T-cell (primary cell): ENCODE data around the gene BDP1. TPM values are rescaled to one million over a fixed set of nuclear protein-coding genes. Genes with fewer than 3 reads are reported as not detected.

Experiments used
- ATAC-seq, 4 experiments: fragments of 200-7000 bp in 3 of 4; fragments of 150-1000 bp in 1 of 4; cut with Tn5 transposase; replicated peaks in 1 of 4; 1 replicate in 3 of 4; 2 replicates in 1 of 4; pipeline ENCODE4 v1.10.0; 2021; ENCODE audit warnings: moderate library complexity in 3 of 4, mild to moderate bottlenecking in 2 of 4, moderate number of reproducible peaks in 1 of 4
- CTCF ChIA-PET, 2 donors: fragments of 300-600 bp; sonication (Branson Sonifier 250); formaldehyde crosslinking; loops; one replicate each; lab custom pipeline; 2022; ENCODE audit warnings: antibody characterized with exemption in 2 of 2; lab: Charles Lee
- POLR2A ChIA-PET, 2 donors: fragments of 300-600 bp; sonication (Branson Sonifier 250); formaldehyde crosslinking; loops; one replicate each; lab custom pipeline; 2022; ENCODE audit warnings: antibody characterized with exemption in 2 of 2; lab: Charles Lee
- DNase-seq, 35 experiments: peaks; one replicate each; pipeline versions ENCODE4 v3.0.0 to v3.0.0-alpha.2; 2013 to 2023
- H3K27ac ChIP-seq: one replicate; pipeline ENCODE4 v1.5.1; 2013; ENCODE audit warnings: low read length
- H3K27me3 ChIP-seq, 2 experiments: replicated peaks in 1 of 2; 1 replicate in 1 of 2; 2 replicates in 1 of 2; pipeline versions ENCODE4 v1.6.1 to v1.7.0; 2013; ENCODE audit warnings: low read length in 1 of 2, mixed read lengths in 1 of 2; ENCODE audit not compliant: control insufficient read depth in 2 of 2, insufficient read depth in 2 of 2; ENCODE audit errors: extremely low read depth in 1 of 2
- H3K36me3 ChIP-seq, 2 donors: 1 replicate in 1 of 2; 2 replicates in 1 of 2; pipeline versions ENCODE4 v1.6.1 to v1.7.0; 2013; ENCODE audit warnings: low read length in 1 of 2; ENCODE audit not compliant: control insufficient read depth in 2 of 2, insufficient read depth in 1 of 2; ENCODE audit errors: extremely low read depth in 1 of 2
- H3K4me1 ChIP-seq, 2 experiments: 1 replicate in 1 of 2; 2 replicates in 1 of 2; pipeline versions ENCODE4 v1.6.1 to v1.7.0; 2013; ENCODE audit warnings: low read length in 2 of 2, mixed read lengths in 1 of 2; ENCODE audit not compliant: insufficient read depth in 2 of 2, control insufficient read depth in 1 of 2; ENCODE audit errors: extremely low read depth in 1 of 2
- H3K4me3 ChIP-seq, 2 donors: 1 replicate in 1 of 2; 2 replicates in 1 of 2; pipeline versions ENCODE4 v1.5.1 to v1.7.0; 2013; ENCODE audit warnings: mild to moderate bottlenecking in 2 of 2, low read length in 1 of 2, moderate library complexity in 1 of 2; ENCODE audit not compliant: control insufficient read depth in 1 of 2; ENCODE audit errors: extremely low read depth in 1 of 2
- H3K9me3 ChIP-seq: 2 replicates; pipeline ENCODE4 v1.7.0; 2013
- H3K27ac Mint-ChIP-seq, 2 donors: one replicate each; pipeline ENCODE4 v1.8.0; 2020 to 2021; ENCODE audit warnings: mild to moderate bottlenecking in 2 of 2, mixed read lengths in 2 of 2
- H3K27me3 Mint-ChIP-seq, 2 donors: one replicate each; pipeline ENCODE4 v1.8.0; 2021 to 2022; ENCODE audit warnings: mixed read lengths in 2 of 2
- H3K36me3 Mint-ChIP-seq: one replicate; pipeline ENCODE4 v1.8.0; 2021; ENCODE audit warnings: mixed read lengths
- H3K4me1 Mint-ChIP-seq, 3 donors: one replicate each; pipeline ENCODE4 v1.8.0; 2020 to 2022; ENCODE audit warnings: mixed read lengths in 3 of 3, mild to moderate bottlenecking in 1 of 3
- H3K4me3 Mint-ChIP-seq, 3 donors: one replicate each; pipeline ENCODE4 v1.8.0; 2020 to 2022; ENCODE audit warnings: mild to moderate bottlenecking in 3 of 3, mixed read lengths in 3 of 3, moderate library complexity in 3 of 3
- H3K9me3 Mint-ChIP-seq, 3 donors: one replicate each; pipeline ENCODE4 v1.8.0; 2020 to 2022; ENCODE audit warnings: mixed read lengths in 3 of 3
- WGBS: methylation state at CpG from one replicate; pipeline ENCODE4 v1.1.5; 2013; ENCODE audit warnings: missing lambda C conversion rate; ENCODE audit not compliant: insufficient coverage; 5-methylcytosine and 5-hydroxymethylcytosine counted together
- total RNA-seq, 35 experiments: library from RNA in 6 of 35; stranded (reverse) in 6 of 35; fragments of 120-200 nt in 1 of 35; gene quantifications; one replicate each; pipeline versions ENCODE4 v1.2.1 to v1.2.4 and lab custom pipeline; 2013 to 2026

Gene BDP1
- total RNA-seq, 5 donors from 2014 or later (not counting 1 experiment from before 2014, with no cell fraction given) = 34.0 to 43.9 (median 40.6) TPM

DNA sequence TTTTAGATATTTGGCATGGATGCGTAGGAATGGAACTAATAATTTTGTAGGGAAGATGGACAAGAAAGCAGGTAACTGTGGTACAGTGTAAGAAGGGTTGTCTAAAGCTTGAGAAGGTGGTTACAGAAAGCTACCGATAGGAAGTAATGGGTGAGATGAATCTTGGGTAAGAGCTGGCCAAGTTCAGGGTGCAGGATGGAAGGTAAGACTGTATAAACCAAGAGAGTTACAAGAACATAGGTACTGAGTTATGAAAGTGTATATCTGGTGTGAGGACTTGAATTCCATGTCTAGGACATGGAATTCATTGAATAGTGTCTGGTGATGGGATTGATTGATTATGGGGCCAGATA lies 133.1 kb downstream of the BDP1 start:
- DNase-seq (no peak), ATAC-seq (no peak)
- Histone ChIP-seq H3K27ac (no peak overlapping the region), H3K36me3 (no peaks in the 10 kb centered on the region), H3K27me3 (no peaks in the 10 kb centered on the region), H3K4me1 (peaks cover 10 to 32% of the 10 kb centered on the region in 2 experiments), H3K4me3 (no peak overlapping the region), H3K9me3 (no peaks in the 10 kb centered on the region)
- 63% methylated on average over 2 of the region's 2 CpGs for WGBS
- POLR2A ChIA-PET = interaction anchor here in 1 of 2 donors (0.5 kb wide), 1 partner anchor 70 kb away, joined by 5 read pairs; no protein-coding TSS in a partner anchor
- Mint-ChIP-seq H3K9me3 (no peaks in the 10 kb centered on the region), H3K27me3 (no peaks in the 10 kb centered on the region), H3K4me3 (peak overlapping the region; percentile 58 to 96 (median 84)), H3K27ac (peak overlapping the region; percentile 1 to 10), H3K4me1 (peaks cover 36 to 45% (median 45%) of the 10 kb centered on the region in 3 donors), H3K36me3 (peaks cover 9% of the 10 kb centered on the region)
- CTCF ChIA-PET = interaction anchor here (0.7 to 2.7 kb wide), 2 partner anchors 12 to 197 kb away, joined by 4 to 32 read pairs; no protein-coding TSS in a partner anchor

DNA sequence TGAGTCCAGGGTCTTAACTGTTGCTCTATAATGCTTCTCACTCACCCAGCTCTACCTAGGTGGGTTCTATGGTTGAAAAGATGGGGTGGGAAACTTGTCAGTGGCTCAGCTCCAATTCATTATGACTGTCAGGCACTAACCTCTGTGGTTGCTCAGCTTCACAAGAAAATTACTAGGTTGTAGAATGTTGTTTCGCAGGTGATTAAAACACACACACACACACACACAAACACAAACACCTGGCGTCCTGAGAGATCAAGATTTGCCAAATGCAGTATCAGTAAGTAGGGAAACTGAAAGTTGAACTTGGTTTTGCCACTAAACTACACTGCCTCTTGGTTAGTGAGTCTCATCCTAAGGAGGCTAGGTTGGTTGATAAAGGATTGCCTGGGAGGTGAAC lies 134.5 kb downstream of the BDP1 start:
- Mint-ChIP-seq H3K27ac (no peak overlapping the region), H3K27me3 (no peaks in the 10 kb centered on the region), H3K4me1 (peaks cover 36 to 45% (median 45%) of the 10 kb centered on the region in 3 donors), H3K9me3 (no peaks in the 10 kb centered on the region), H3K36me3 (peaks cover 18% of the 10 kb centered on the region), H3K4me3 (peak overlapping the region in 1 of 3 donors; percentile 84)
- no peak overlapping the region for H3K4me3 ChIP-seq
- H3K27me3 ChIP-seq = no peaks in the 10 kb centered on the region
- peaks cover 10 to 32% of the 10 kb centered on the region in 2 experiments for H3K4me1 ChIP-seq
- H3K36me3 ChIP-seq = peaks cover 7 to 8% of the 10 kb centered on the region in 2 donors
- no peak for DNase-seq
- WGBS = no CpG with 5 or more reads among the region's 2 CpGs
- ChIA-PET POLR2A (no interaction called here), CTCF (interaction anchor here (0.8 to 1.1 kb wide), 2 partner anchors 11 kb away, joined by 4 to 6 read pairs; no protein-coding TSS in a partner anchor)
- H3K9me3 ChIP-seq = no peaks in the 10 kb centered on the region
- ATAC-seq = no peak
- no peak overlapping the region for H3K27ac ChIP-seq

DNA sequence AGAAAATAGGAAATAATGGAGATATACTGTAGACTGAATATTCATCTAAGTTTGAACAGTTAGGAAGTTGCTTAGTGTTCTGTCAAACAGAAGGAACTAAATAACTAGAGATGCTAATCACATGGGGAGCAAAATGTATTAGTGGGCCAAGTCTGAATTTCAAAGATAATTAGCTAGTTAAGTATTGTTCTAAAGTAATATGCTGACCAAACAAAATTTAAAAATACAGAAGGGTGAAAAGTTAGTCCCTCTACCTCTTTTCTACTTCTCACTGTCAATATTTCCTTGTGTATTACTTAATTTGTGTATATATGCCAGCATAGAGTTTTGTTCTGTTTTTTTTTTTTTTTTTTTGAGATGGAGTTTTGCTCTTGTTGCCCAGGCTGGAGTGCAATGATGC lies 135.6 kb downstream of the BDP1 start:
- Mint-ChIP-seq H3K4me1 (peaks cover 36 to 45% (median 45%) of the 10 kb centered on the region in 3 donors), H3K27ac (no peak overlapping the region), H3K36me3 (peaks cover 24% of the 10 kb centered on the region), H3K4me3 (no peak overlapping the region), H3K27me3 (no peaks in the 10 kb centered on the region), H3K9me3 (no peaks in the 10 kb centered on the region)
- POLR2A ChIA-PET = interaction anchor here in 1 of 2 donors (0.5 to 0.7 kb wide), 4 partner anchors 9 to 711 kb away, joined by 3 to 8 read pairs (median 3); no protein-coding TSS in a partner anchor
- Histone ChIP-seq H3K36me3 (peaks cover 7 to 10% of the 10 kb centered on the region in 2 donors), H3K27ac (no peak overlapping the region), H3K4me1 (peaks cover 10 to 31% of the 10 kb centered on the region in 2 experiments), H3K27me3 (no peaks in the 10 kb centered on the region), H3K4me3 (no peak overlapping the region), H3K9me3 (no peaks in the 10 kb centered on the region)
- ATAC-seq (no peak), DNase-seq (no peak)
- CTCF ChIA-PET = interaction anchor here in 1 of 2 donors (2.1 kb wide), 1 partner anchor 10 kb away, joined by 9 read pairs; no protein-coding TSS in a partner anchor

DNA sequence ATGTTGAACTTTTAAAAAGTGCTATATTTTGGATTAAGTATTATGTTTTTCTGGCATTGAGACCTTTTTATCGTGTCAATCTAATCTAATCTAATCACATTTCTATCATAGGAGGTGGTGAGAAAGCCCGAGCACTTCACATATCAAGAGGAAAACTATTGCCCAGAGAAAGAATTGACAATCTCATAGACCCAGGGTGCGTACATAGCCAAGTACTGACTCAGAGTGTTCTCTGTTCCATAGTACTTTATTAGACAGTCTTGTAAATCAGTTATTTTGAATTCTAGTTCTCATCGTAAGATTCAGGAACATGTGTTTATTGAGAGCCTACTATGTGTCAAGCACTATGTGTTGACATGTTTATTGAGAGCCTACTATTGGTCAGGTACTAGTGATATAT lies 140.7 kb downstream of the BDP1 start:
- peaks cover 9 to 18% (median 17%) of the 10 kb centered on the region in 3 donors for H3K4me1 Mint-ChIP-seq
- H3K27me3 Mint-ChIP-seq = no peaks in the 10 kb centered on the region
- Histone ChIP-seq H3K27me3 (no peaks in the 10 kb centered on the region), H3K9me3 (no peaks in the 10 kb centered on the region), H3K4me3 (no peak overlapping the region), H3K36me3 (peaks cover 18 to 52% of the 10 kb centered on the region in 2 donors), H3K4me1 (peaks cover 0 to 10% of the 10 kb centered on the region in 2 experiments), H3K27ac (no peak overlapping the region)
- CTCF ChIA-PET = interaction anchor here in 1 of 2 donors (1.1 kb wide), 1 partner anchor 9 kb away, joined by 4 read pairs; the partner anchor contains the start of gene MCCC2
- DNase-seq (no peak), ATAC-seq (no peak)
- no peak overlapping the region for H3K27ac Mint-ChIP-seq
- H3K9me3 Mint-ChIP-seq = no peaks in the 10 kb centered on the region
- peaks cover 49% of the 10 kb centered on the region for H3K36me3 Mint-ChIP-seq
- H3K4me3 Mint-ChIP-seq = no peak overlapping the region
- WGBS = no CpG with 5 or more reads among the region's 4 CpGs
- POLR2A ChIA-PET = no interaction called here

DNA sequence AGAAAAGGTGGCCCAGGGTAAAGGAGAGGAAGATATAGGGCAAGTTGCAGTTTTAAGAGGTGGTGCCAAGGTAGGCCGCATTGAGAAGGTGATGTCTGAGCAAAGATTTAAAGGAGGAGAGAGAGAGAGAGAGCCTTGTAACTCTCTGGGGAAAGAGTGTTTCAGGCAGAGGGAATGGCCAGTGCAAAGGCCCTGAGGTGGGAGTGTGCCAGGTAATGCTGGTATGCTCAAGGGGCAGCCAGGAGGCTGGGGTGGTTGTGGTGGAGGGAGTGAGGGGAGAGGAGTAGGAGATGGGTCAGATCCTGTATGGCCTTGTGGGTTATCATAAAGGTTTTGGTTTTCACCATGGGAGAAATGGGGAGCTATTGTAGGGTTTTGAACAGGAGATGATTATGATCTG lies 141.6 kb downstream of the BDP1 start:
- ATAC-seq (no peak), DNase-seq (no peak)
- Histone ChIP-seq H3K4me3 (no peak overlapping the region), H3K27me3 (no peaks in the 10 kb centered on the region), H3K9me3 (no peaks in the 10 kb centered on the region), H3K36me3 (peaks cover 18 to 54% of the 10 kb centered on the region in 2 donors), H3K4me1 (peaks cover 0 to 16% of the 10 kb centered on the region in 2 experiments), H3K27ac (no peak overlapping the region)
- Mint-ChIP-seq H3K4me3 (no peak overlapping the region), H3K27ac (peak overlapping the region; percentile 24 to 66), H3K4me1 (peaks cover 15 to 26% (median 24%) of the 10 kb centered on the region in 3 donors), H3K36me3 (peaks cover 49% of the 10 kb centered on the region), H3K9me3 (no peaks in the 10 kb centered on the region), H3K27me3 (no peaks in the 10 kb centered on the region)
- ChIA-PET CTCF (interaction anchor here in 1 of 2 donors (0.6 kb wide), 1 partner anchor 22 kb away, joined by 10 read pairs; no protein-coding TSS in a partner anchor), POLR2A (interaction anchor here in 1 of 2 donors (1.0 kb wide), 1 partner anchor 10 kb away, joined by 4 read pairs; the partner anchor contains the start of gene MCCC2)
- 93% methylated on average over 1 of the region's 1 CpG for WGBS

DNA sequence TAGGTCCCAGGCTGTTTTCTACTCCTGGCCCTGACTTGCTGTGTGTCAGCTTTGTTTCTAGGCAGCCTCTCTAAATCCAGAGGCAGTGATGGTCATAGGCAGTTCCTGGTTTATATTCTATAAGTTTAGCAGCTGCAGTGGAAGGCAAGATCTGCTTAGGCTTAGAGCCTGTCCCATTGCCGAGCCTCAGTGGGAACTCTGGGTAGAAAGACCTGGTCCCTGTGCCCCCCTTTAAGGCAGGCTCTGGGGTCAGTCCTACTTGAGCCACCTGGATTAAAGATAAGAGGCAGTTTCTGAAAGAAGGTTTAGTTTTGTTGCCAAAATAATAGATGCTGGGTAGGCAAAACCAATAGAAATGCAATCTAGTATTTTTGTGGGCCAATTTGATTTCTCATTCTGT lies 145.3 kb downstream of the BDP1 start:
- 89% methylated on average over 1 of the region's 1 CpG for WGBS
- Histone ChIP-seq H3K27ac (peak overlapping the region; percentile 69), H3K27me3 (no peaks in the 10 kb centered on the region), H3K4me1 (peaks cover 0 to 16% of the 10 kb centered on the region in 2 experiments), H3K9me3 (no peaks in the 10 kb centered on the region), H3K4me3 (no peak overlapping the region), H3K36me3 (peaks cover 12 to 61% of the 10 kb centered on the region in 2 donors)
- no peak for DNase-seq
- peak overlapping the region; percentile 89 to 93 for H3K27ac Mint-ChIP-seq
- peaks cover 54% of the 10 kb centered on the region for H3K36me3 Mint-ChIP-seq
- ATAC-seq = no peak
- peak overlapping the region in 1 of 3 donors; percentile 49 for H3K4me3 Mint-ChIP-seq
- POLR2A ChIA-PET = interaction anchor here in 1 of 2 donors (0.6 kb wide), 1 partner anchor 125 kb away, joined by 3 read pairs; no protein-coding TSS in a partner anchor
- no peaks in the 10 kb centered on the region for H3K27me3 Mint-ChIP-seq
- H3K4me1 Mint-ChIP-seq = peaks cover 15 to 33% (median 32%) of the 10 kb centered on the region in 3 donors
- H3K9me3 Mint-ChIP-seq = no peaks in the 10 kb centered on the region
- CTCF ChIA-PET = interaction anchor here (0.6 to 2.3 kb wide), 12 partner anchors 9 to 130 kb away, joined by 3 to 32 read pairs (median 4); partner anchors contain the start of gene MCCC2 (in 1 of the 2)
